A549 (cell line): Measurements from ENCODE around the gene ITSN2. TPM values are rescaled to one million over a fixed set of nuclear protein-coding genes. Genes with fewer than 3 reads are reported as not detected.

Source experiments
- ATAC-seq, 2 experiments: fragments of 200-7000 bp in 1 of 2; fragments of >200 bp in 1 of 2; cut with Nextera tagmentation in 1 of 2; cut with Tn5 transposase in 1 of 2; 3 replicates each; pipeline versions ENCODE4 v1.8.0 to v1.9.1; 2018 to 2020; ENCODE audit warnings: mild to moderate bottlenecking in 1 of 2, moderate library complexity in 1 of 2
- CTCF ChIA-PET: fragments of 300-600 bp; sonication (Branson Sonifier 250); formaldehyde crosslinking; extraction: SDS; loops from one replicate; lab custom pipeline; 2021; ENCODE audit warnings: antibody characterized with exemption, inconsistent platforms; lab: Yijun Ruan, JAX
- POLR2A ChIA-PET: fragments of 350-600 bp; formaldehyde crosslinking; extraction: SDS; loops from one replicate; lab custom pipeline; 2021; ENCODE audit warnings: antibody characterized with exemption, inconsistent platforms; lab: Yijun Ruan, JAX
- DNase-seq, 2 experiments: peaks; one replicate each; pipeline versions ENCODE4 v3.0.0 to v3.0.0-alpha.2; 2011 to 2016; ENCODE audit warnings: low read depth in 1 of 2, low spot score in 1 of 2
- FAIRE-seq: peaks from 2 replicates; lab custom pipeline; 2011; peaks lifted over from hg19 to GRCh38; lab: Jason Lieb, UNC
- H3K27ac ChIP-seq, 2 experiments: fragments of >200 bp; sonication (Bioruptor Twin); formaldehyde crosslinking; 3 replicates each; pipeline ENCODE4 v1.5.1; 2016 to 2017
- H3K4me1 ChIP-seq: fragments of >200 bp; sonication (Bioruptor Twin); formaldehyde crosslinking; 3 replicates; pipeline ENCODE4 v1.6.1; 2016
- H3K4me2 ChIP-seq: fragments of >200 bp; sonication (Bioruptor Twin); formaldehyde crosslinking; 3 replicates; pipeline ENCODE4 v1.6.1; 2016
- H3K4me3 ChIP-seq: fragments of >200 bp; sonication (Bioruptor Twin); formaldehyde crosslinking; 3 replicates; pipeline ENCODE4 v1.5.1; 2016
- H3K9me3 ChIP-seq: fragments of >200 bp; sonication (Bioruptor Twin); formaldehyde crosslinking; 3 replicates; pipeline ENCODE4 v1.6.1; 2016
- BCL3 ChIP-seq: fragments of >200 bp; sonication (Bioruptor Twin); formaldehyde crosslinking; IDR thresholded peaks from 3 replicates; pipeline ENCODE4 v1.6.1; 2016
- EHMT2 ChIP-seq: fragments of 200-600 bp; sonication (generic); IDR thresholded peaks from 2 replicates; pipeline ENCODE4 v1.6.1; 2016; ENCODE audit warnings: antibody characterized with exemption, low read depth, mild to moderate bottlenecking, moderate library complexity
- FOSL2 ChIP-seq, 2 experiments: fragments of 450-650 bp in 1 of 2; fragments of >200 bp in 1 of 2; sonication (Bioruptor Twin) in 1 of 2; formaldehyde crosslinking; IDR thresholded peaks; 2 replicates each; pipeline versions ENCODE4 v1.5.0 to v1.6.1; 2016 to 2020; ENCODE audit warnings: mild to moderate bottlenecking in 1 of 2, moderate library complexity in 1 of 2
- FOXS1 ChIP-seq: fragments of 250-450 bp; sonication (Bioruptor Pico); IDR thresholded peaks from 2 replicates; pipeline ENCODE4 v1.5.0; 2020; ENCODE audit warnings: mild to moderate bottlenecking, moderate library complexity
- HDAC2 ChIP-seq: fragments of 200-600 bp; sonication (generic); IDR thresholded peaks from 2 replicates; pipeline ENCODE4 v1.6.1; 2016
- HEYL ChIP-seq: fragments of 250-450 bp; sonication (Bioruptor Pico); IDR thresholded peaks from 2 replicates; pipeline ENCODE4 v1.8.0; 2021; ENCODE audit warnings: mild to moderate bottlenecking, moderate library complexity
- JUN ChIP-seq, 2 experiments: fragments of >200 bp; sonication (Bioruptor Twin); formaldehyde crosslinking; IDR thresholded peaks; 2 replicates in 1 of 2; 3 replicates in 1 of 2; pipeline ENCODE4 v1.6.1; 2016 to 2017
- KDM5A ChIP-seq: fragments of 200-600 bp; sonication (generic); IDR thresholded peaks from 2 replicates; pipeline ENCODE4 v1.6.1; 2016; ENCODE audit warnings: antibody characterized with exemption, mild to moderate bottlenecking
- MAFK ChIP-seq: fragments of 450-650 bp; IDR thresholded peaks from 2 replicates; pipeline ENCODE4 v1.6.1; 2014; ENCODE audit not compliant: partially characterized antibody
- MAZ ChIP-seq: fragments of 150-350 bp; IDR thresholded peaks from 2 replicates; pipeline ENCODE4 v1.6.1; 2014; ENCODE audit warnings: antibody characterized with exemption, low read depth, low read length, borderline replicate concordance
- MYC ChIP-seq: IDR thresholded peaks from 2 replicates; pipeline ENCODE4 v1.6.1; 2012; ENCODE audit warnings: mild to moderate bottlenecking, inconsistent platforms, low read length, improper control_type of control experiment, borderline replicate concordance
- NR3C1 ChIP-seq: fragments of >200 bp; sonication (Bioruptor Twin); formaldehyde crosslinking; IDR thresholded peaks from 3 replicates; pipeline ENCODE4 v1.6.1; 2017
- POLR2A ChIP-seq: IDR thresholded peaks from 2 replicates; pipeline ENCODE4 v1.6.1; 2012; ENCODE audit warnings: mild to moderate bottlenecking, low read length
- RARB ChIP-seq: fragments of 250-450 bp; sonication (Bioruptor Pico); IDR thresholded peaks from 2 replicates; pipeline ENCODE4 v1.8.0; 2021; ENCODE audit warnings: mild to moderate bottlenecking, moderate library complexity
- RCOR1 ChIP-seq: fragments of 150-350 bp; IDR thresholded peaks from 2 replicates; pipeline ENCODE4 v1.6.1; 2014; ENCODE audit warnings: antibody characterized with exemption, low read length, low read depth
- REST ChIP-seq: fragments of 200-600 bp; sonication (generic); IDR thresholded peaks from 2 replicates; pipeline ENCODE4 v1.6.1; 2016; ENCODE audit warnings: antibody characterized with exemption, mild to moderate bottlenecking, moderate library complexity
- RNF2 ChIP-seq: fragments of 200-600 bp; sonication (generic); IDR thresholded peaks from 2 replicates; pipeline ENCODE4 v1.6.1; 2016; ENCODE audit warnings: low read depth, mild to moderate bottlenecking, antibody characterized with exemption, moderate library complexity, borderline replicate concordance
- TFCP2L1 ChIP-seq: fragments of 250-450 bp; sonication (Bioruptor Pico); IDR thresholded peaks from 2 replicates; pipeline ENCODE4 v1.5.0; 2021; ENCODE audit warnings: mild to moderate bottlenecking
- TP53 ChIP-seq: fragments of 250-450 bp; sonication (Bioruptor Pico); IDR thresholded peaks from 2 replicates; pipeline ENCODE4 v1.5.0; 2021; ENCODE audit warnings: mild to moderate bottlenecking, moderate library complexity
- ZNF302 ChIP-seq: fragments of 250-450 bp; sonication (Bioruptor Pico); IDR thresholded peaks from 2 replicates; pipeline ENCODE4 v1.9.0; 2021; ENCODE audit warnings: inconsistent platforms, mild to moderate bottlenecking, moderate library complexity
- WGBS: methylation state at CpG from one replicate; pipeline ENCODE4 v1.1.6; 2017; ENCODE audit errors: missing lambda C conversion rate; 5-methylcytosine and 5-hydroxymethylcytosine counted together
- polyA plus RNA-seq, 4 experiments: library from polyadenylated mRNA; depleted of rRNA in 3 of 4; stranded (reverse); fragments of >200 nt; fragmentation: RNase III in 1 of 4; extraction: RNeasy Plus Mini Kit Qiagen cat#74134 plus additional on column Dnase treatment in 1 of 4; gene quantifications; 2 replicates in 3 of 4; 3 replicates in 1 of 4; pipeline ENCODE4 v1.2.3, GENCODE V29; 2011 to 2017
- TF ChIP-seq, protein P1 (sequence below): fragments of 450-650 bp; IDR thresholded peaks from 2 replicates; pipeline ENCODE4 v1.6.1; 2014; ENCODE audit warnings: antibody characterized with exemption
- TF ChIP-seq, protein P2 (sequence below): IDR thresholded peaks from 2 replicates; pipeline ENCODE4 v1.6.1; 2012
- TF ChIP-seq, protein P3 (sequence below): IDR thresholded peaks from 2 replicates; pipeline ENCODE4 v1.6.1; 2012

ITSN2 gene
- polyA plus RNA-seq, 2 of the 4 experiments (the other 2 are of a cell fraction), result 19.8 to 48.3 TPM

DNA sequence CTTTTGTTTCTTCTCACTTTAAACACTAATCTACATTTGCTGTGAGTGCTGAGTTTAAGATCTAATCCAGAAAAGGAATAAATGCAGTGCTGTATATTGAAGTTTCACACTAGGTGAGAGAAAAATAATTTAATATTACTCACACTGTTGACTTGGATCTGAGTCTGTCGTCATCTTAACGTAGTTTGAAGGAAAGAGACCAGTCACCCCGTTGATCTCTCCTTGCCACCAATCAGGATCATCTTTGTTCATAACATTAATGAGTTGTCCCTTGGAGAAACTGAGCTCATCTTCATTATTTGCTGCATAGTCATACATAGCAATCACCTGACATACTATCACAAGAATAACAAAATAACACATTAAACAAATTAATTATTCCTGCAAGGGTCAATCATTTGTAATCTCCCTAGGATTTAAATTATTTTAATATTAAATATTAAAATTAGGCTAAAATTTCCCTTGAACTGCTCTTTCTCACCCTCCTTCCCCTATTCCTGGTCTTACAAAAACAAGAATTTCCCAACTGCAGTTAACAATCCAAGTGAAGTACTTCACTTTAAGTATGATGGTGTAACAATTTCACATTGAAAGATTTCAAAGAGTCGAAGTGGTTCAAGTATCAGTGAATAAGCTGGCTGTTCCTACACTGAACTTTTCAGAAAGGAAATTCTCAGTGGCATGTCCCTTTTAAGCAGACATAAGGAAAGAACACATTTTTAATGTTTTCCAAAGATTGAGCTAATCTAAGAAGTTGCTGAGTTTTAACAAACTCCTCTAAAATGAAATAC is 114.2 kb downstream of the ITSN2 start:
- 84% methylated on average over 4 of the region's 4 CpGs for WGBS
- Histone ChIP-seq H3K4me1 (peaks cover 10% of the 10 kb centered on the region), H3K4me2 (no peak overlapping the region), H3K27ac (no peak overlapping the region), H3K4me3 (no peak overlapping the region), H3K9me3 (no peaks in the 10 kb centered on the region)
- no peak for FAIRE-seq
- TF ChIP-seq MAFK (no peak), REST (no peak), TFCP2L1 (no peak), HDAC2 (no peak), MYC (no peak), NR3C1 (no peak), EHMT2 (no peak), POLR2A (no peak), HEYL (CRISPR knock-in tag) (no peak), KDM5A (no peak), JUN (IDR thresholded peaks at IDR 0.05) (no peak), RNF2 (no peak)
- TF ChIP-seq, protein P1, sequence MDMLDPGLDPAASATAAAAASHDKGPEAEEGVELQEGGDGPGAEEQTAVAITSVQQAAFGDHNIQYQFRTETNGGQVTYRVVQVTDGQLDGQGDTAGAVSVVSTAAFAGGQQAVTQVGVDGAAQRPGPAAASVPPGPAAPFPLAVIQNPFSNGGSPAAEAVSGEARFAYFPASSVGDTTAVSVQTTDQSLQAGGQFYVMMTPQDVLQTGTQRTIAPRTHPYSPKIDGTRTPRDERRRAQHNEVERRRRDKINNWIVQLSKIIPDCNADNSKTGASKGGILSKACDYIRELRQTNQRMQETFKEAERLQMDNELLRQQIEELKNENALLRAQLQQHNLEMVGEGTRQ, result no peak
- TF ChIP-seq, protein P2, sequence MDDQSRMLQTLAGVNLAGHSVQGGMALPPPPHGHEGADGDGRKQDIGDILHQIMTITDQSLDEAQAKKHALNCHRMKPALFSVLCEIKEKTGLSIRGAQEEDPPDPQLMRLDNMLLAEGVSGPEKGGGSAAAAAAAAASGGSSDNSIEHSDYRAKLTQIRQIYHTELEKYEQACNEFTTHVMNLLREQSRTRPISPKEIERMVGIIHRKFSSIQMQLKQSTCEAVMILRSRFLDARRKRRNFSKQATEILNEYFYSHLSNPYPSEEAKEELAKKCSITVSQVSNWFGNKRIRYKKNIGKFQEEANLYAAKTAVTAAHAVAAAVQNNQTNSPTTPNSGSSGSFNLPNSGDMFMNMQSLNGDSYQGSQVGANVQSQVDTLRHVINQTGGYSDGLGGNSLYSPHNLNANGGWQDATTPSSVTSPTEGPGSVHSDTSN, result no peak
- no peak for DNase-seq
- CTCF ChIA-PET, result interaction anchor here (0.7 to 1.2 kb wide), 3 partner anchors 17 to 1007 kb away, joined by 3 to 4 read pairs (median 3); partner anchors contain the start of gene TP53I3
- no peak for ATAC-seq
- POLR2A ChIA-PET, result no interaction called here

DNA sequence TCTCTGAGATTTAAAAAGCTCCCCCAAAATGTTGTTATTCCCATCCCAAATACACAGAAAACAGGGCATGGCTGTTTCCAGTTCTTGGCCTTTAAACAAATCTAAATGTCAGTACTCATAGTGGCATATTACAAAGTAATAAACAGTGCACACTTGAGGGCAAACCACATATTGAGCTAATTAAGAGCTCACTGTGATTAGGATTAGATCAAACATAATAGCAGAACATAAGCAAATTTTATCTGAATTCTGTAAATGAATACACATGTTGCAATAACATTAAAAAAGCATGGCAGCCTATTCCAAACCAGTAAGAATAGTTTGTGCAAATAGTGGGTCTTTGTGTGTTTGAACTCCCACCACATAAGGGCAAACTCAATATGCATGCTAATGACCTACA is 118.8 kb downstream of the ITSN2 start:
- ATAC-seq (no peak), DNase-seq (no peak), FAIRE-seq (no peak)
- Histone ChIP-seq H3K4me2 (no peak overlapping the region), H3K27ac (no peak overlapping the region), H3K4me3 (no peak overlapping the region), H3K9me3 (no peaks in the 10 kb centered on the region), H3K4me1 (no peaks in the 10 kb centered on the region)
- POLR2A ChIA-PET, result no interaction called here
- CTCF ChIA-PET, result interaction anchor here (0.7 kb wide), 1 partner anchor 13 kb away, joined by 3 read pairs; no protein-coding TSS in a partner anchor
- TF ChIP-seq TP53 (CRISPR knock-in tag), result no peak
- no peak for TF ChIP-seq RARB (CRISPR knock-in tag)
- no peak for TF ChIP-seq ZNF302 (CRISPR knock-in tag)
- TF ChIP-seq RCOR1, result no peak
- no peak for TF ChIP-seq FOXS1 (CRISPR knock-in tag)
- no peak for TF ChIP-seq TFCP2L1
- no peak for TF ChIP-seq KDM5A
- TF ChIP-seq FOSL2 (IDR thresholded peaks at IDR 0.05), result no peak
- TF ChIP-seq FOSL2 (CRISPR knock-in tag; IDR thresholded peaks at IDR 0.05), result no peak
- no peak for TF ChIP-seq HDAC2
- no peak for TF ChIP-seq MAZ
- TF ChIP-seq, protein P3, sequence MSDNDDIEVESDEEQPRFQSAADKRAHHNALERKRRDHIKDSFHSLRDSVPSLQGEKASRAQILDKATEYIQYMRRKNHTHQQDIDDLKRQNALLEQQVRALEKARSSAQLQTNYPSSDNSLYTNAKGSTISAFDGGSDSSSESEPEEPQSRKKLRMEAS, result no peak
- no peak for TF ChIP-seq BCL3
